ENCODE measurements around the gene MAP2. TPM values are rescaled to one million over a fixed set of nuclear protein-coding genes. Genes with fewer than 3 reads are reported as not detected.

The MAP2 gene
- total and polyA plus RNA-seq, 2 of the 13 experiments (the other 11 are each of a cell fraction or from before 2014, with no cell fraction given): 0.08 TPM; not detected in 1

DNA sequence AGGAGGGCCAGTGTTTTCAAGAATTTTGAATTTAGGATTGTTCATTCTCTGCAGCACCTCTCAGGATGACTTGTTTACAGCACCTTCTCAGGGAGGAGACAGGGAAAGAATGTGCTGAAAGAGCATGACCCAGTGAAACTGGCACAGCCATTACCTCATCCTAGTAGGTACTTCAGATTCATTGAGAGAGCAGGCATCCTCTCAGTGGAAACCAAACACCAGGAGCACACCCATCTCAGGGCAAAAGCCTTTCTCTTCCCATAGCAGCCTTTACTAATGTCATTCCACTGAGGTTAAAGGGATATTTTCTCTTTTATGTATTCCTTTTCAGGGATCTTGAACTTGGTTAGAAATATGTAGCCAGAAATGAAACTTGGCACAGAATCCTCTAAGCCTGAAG, 2.6 kb downstream of the MAP2 start (continued):
- no peak for TF ChIP-seq FUBP1 (CRISPR knock-in tag; IDR thresholded peaks at IDR 0.05; ENCODE audit: borderline replicate concordance)
- no peak for TF ChIP-seq GRHL1 (CRISPR knock-in tag; conservative IDR thresholded peaks at IDR 0.05)

DNA sequence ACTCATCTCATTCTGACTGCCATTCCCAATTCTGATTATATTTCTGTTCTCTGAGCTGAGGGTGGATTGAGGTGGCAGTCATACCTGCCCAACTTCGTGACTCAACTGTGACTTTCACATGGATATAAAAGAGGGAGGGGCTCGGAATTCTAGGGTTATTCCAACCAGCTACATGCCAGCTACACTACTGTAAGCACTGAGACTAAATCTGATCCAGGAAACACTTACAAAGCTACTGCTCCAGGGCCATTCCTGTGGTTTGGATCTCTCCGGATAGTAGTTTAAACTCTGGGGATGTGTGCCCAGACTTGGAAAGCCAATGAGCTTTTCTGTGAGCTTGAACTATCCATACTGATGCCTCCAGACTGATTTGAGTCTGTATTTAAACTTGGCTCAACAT, 7.9 kb downstream of the MAP2 start:
- no peak for DNase-seq (ENCODE audit: low spot score)
- Histone ChIP-seq H3K27me3 (ENCODE audit: control insufficient read depth in 1 of 2, insufficient read depth in 2 of 2, low read length in 2 of 2) (no peaks in the 10 kb centered on the region), H3K9ac (ENCODE audit: insufficient read depth, low read depth, low read length) (no peak overlapping the region), H3K9me3 (ENCODE audit: low read length) (no peaks in the 10 kb centered on the region), H3K4me1 (ENCODE audit: insufficient read depth, low read length) (no peaks in the 10 kb centered on the region), H3K4me3 (replicated peaks in 1 of 3; ENCODE audit: insufficient read depth in 1 of 3, low read depth in 2 of 3, low read length in 3 of 3) (no peak overlapping the region), H3K4me2 (ENCODE audit: low read depth, low read length) (no peak overlapping the region), H4K20me1 (ENCODE audit: insufficient read depth, low read length) (no peaks in the 10 kb centered on the region), H3K79me2 (ENCODE audit: insufficient read depth, low read length) (no peaks in the 10 kb centered on the region), H3K27ac (ENCODE audit: extremely low read length, insufficient read depth, low read length) (no peak overlapping the region), H3K36me3 (replicated peaks in 1 of 2; ENCODE audit: control insufficient read depth in 1 of 2, insufficient read depth in 2 of 2, low read length in 2 of 2) (no peaks in the 10 kb centered on the region), H2AFZ (ENCODE audit: low read length) (no peak overlapping the region)
- no TSS peak for BruUV-seq (replicated peaks)
- no peak for FAIRE-seq
- intact Hi-C loops (cut with micrococcal nuclease; ENCODE audit: unreplicated experiment): no loop called here
- in situ Hi-C loops (cut with HindIII; ENCODE audit: extremely low pct_ligation_motif_present, low pct_unique_long_range_greater_than_20kb): no loop called here
- 3% methylated on average over 3 of the region's 3 CpGs for WGBS (ENCODE audit: low lambda C conversion rate)
- CTCF ChIA-PET (ENCODE audit: low intra/inter-chr PET ratio, low total read pairs): no interaction called here
- no peak for ATAC-seq
- POLR2A ChIA-PET: no interaction called here
- TF ChIP-seq, protein P1, sequence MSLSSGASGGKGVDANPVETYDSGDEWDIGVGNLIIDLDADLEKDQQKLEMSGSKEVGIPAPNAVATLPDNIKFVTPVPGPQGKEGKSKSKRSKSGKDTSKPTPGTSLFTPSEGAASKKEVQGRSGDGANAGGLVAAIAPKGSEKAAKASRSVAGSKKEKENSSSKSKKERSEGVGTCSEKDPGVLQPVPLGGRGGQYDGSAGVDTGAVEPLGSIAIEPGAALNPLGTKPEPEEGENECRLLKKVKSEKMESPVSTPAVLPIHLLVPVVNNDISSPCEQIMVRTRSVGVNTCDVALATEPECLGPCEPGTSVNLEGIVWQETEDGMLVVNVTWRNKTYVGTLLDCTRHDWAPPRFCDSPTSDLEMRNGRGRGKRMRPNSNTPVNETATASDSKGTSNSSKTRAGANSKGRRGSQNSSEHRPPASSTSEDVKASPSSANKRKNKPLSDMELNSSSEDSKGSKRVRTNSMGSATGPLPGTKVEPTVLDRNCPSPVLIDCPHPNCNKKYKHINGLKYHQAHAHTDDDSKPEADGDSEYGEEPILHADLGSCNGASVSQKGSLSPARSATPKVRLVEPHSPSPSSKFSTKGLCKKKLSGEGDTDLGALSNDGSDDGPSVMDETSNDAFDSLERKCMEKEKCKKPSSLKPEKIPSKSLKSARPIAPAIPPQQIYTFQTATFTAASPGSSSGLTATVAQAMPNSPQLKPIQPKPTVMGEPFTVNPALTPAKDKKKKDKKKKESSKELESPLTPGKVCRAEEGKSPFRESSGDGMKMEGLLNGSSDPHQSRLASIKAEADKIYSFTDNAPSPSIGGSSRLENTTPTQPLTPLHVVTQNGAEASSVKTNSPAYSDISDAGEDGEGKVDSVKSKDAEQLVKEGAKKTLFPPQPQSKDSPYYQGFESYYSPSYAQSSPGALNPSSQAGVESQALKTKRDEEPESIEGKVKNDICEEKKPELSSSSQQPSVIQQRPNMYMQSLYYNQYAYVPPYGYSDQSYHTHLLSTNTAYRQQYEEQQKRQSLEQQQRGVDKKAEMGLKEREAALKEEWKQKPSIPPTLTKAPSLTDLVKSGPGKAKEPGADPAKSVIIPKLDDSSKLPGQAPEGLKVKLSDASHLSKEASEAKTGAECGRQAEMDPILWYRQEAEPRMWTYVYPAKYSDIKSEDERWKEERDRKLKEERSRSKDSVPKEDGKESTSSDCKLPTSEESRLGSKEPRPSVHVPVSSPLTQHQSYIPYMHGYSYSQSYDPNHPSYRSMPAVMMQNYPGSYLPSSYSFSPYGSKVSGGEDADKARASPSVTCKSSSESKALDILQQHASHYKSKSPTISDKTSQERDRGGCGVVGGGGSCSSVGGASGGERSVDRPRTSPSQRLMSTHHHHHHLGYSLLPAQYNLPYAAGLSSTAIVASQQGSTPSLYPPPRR (CRISPR knock-in tag; IDR thresholded peaks at IDR 0.05; ENCODE audit: borderline replicate concordance): no peak
- TF ChIP-seq ZNF788 (CRISPR knock-in tag; IDR thresholded peaks at IDR 0.05; ENCODE audit: borderline replicate concordance) (no peak), REXO4 (CRISPR knock-in tag; IDR thresholded peaks at IDR 0.05; ENCODE audit: borderline replicate concordance) (no peak), ZNF839 (CRISPR knock-in tag; IDR thresholded peaks at IDR 0.05; ENCODE audit: borderline replicate concordance) (no peak), NCOA5 (CRISPR knock-in tag; IDR thresholded peaks at IDR 0.05) (no peak), ZFYVE20 (CRISPR knock-in tag; IDR thresholded peaks at IDR 0.05; ENCODE audit: borderline replicate concordance, low read depth) (no peak), THAP9 (CRISPR knock-in tag; IDR thresholded peaks at IDR 0.05; ENCODE audit: borderline replicate concordance) (no peak), GLI4 (CRISPR knock-in tag; IDR thresholded peaks at IDR 0.05; ENCODE audit: borderline replicate concordance) (no peak)

All from HepG2 (cell line).